GM12874 (cell line): ENCODE data around the gene PTP4A2.

Experiments used
- CTCF ChIP-seq: IDR thresholded peaks from 2 replicates; pipeline ENCODE4 v1.5.1; 2011; ENCODE audit warnings: low read depth, mild to moderate bottlenecking, control low read depth, low read length, moderate library complexity; ENCODE audit not compliant: insufficient read depth

The PTP4A2 gene

GRCh38 chr1:31875636-31876236, 62.4 kb downstream of the PTP4A2 start:
- TF ChIP-seq CTCF = no peak

- no peak for TF ChIP-seq CTCF
Measured at GRCh38 chr1:31874942-31875341, 63.2 kb downstream of the PTP4A2 start.

GRCh38 chr1:31872658-31873636, 65.2 kb downstream of the PTP4A2 start:
- no peak for TF ChIP-seq CTCF

GRCh38 chr1:31871703-31872102, 66.5 kb downstream of the PTP4A2 start:
- TF ChIP-seq CTCF = no peak

GRCh38 chr1:31870086-31870736, 68.0 kb downstream of the PTP4A2 start:
- no peak for TF ChIP-seq CTCF

GRCh38 chr1:31869449-31869848, 68.7 kb downstream of the PTP4A2 start:
- TF ChIP-seq CTCF = no peak

- no peak for TF ChIP-seq CTCF
Measured at GRCh38 chr1:31868862-31869261, 69.3 kb downstream of the PTP4A2 start.
